GM18519 (cell line): ENCODE data around the gene VSIG4.
"Not testable (repeated sequence)": the region's sequence is repeated elsewhere in the genome, so short reads cannot be mapped to it uniquely, and the experiment has no call there.

ENCODE experiments used
- ATAC-seq: cut with Tn5 transposase; IDR thresholded peaks from one replicate; pipeline ENCODE4 v1.9.1; 2021; ENCODE audit warnings: mild to moderate bottlenecking, moderate library complexity; ENCODE audit not compliant: unreplicated experiment, low FRiP score

The VSIG4 gene

GRCh38 chrX:66039944-66040343 is at the start of gene VSIG4:
Gene VSIG4, minus strand, starts transcription at chrX:66040080. Its CDS starts 82 bp downstream, at chrX:66039998.
- no peak for ATAC-seq

GRCh38 chrX:66076801-66077200 is 36.9 kb upstream of the VSIG4 start:
- ATAC-seq: no peak

- peak; percentile 51 for ATAC-seq
Measured at GRCh38 chrX:66074920-66075879, 35.3 kb upstream of the VSIG4 start.

- ATAC-seq: no peak
Measured at GRCh38 chrX:66071126-66071525, 31.2 kb upstream of the VSIG4 start.

DNA sequence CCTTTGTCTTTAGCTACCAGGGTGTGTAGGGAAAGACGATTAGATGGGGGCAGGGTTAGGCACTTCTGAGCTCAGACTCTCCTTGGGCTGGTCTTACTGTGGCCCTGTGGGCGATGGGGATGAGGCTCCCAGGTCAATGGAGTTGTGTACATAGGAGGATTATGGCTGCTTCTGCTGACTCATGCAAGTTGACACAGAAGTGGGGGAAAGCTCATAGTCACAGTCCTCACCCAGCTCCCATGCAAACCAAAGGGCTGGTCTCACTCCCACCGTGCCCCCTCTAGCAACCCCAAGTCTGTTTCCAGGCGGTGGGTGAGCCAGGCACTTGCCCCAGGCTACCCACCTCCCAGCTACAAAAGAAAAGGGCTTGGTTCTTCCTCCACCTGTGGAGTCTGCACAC is 24.4 kb upstream of the VSIG4 start:
- no peak for ATAC-seq

DNA sequence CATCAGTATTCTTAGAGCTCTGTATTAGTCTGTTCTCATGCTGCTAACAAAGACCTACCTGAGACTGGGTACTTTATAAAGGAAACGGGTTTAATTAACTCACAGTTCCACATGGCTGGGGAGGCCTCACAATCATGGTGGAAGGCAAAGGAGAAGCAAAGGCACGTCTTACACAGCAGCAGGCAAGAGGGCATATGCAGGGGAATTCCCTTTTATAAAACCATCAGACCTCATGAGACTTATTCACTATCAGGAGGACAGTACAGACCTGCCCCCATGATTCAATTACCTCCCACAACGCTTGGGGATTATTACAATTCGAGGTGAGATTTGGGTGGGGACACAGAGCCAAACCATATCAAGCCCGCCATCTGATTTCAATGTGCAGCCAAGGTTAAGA is 17.1 kb upstream of the VSIG4 start:
- ATAC-seq: not testable (repeated sequence)

DNA sequence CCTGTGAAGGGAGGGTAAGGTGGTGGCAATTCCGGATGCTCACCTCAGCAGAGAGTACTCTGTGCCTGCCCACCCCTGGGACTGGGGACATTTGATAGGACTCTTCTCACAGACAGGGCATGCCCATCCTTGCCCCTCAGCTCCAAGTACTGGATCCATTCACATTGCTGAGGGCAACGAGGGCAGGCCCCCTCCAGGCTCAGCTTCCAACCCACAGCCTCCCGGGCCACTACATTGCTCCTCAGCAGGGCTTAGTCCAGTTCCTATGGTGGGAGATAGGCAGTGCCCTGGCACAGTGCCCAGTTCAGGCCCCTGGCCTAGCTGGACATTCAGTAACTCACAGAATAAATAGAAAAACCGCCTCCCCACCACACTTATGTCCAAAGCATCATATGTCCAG is 15.1 kb upstream of the VSIG4 start:
- no peak for ATAC-seq

DNA sequence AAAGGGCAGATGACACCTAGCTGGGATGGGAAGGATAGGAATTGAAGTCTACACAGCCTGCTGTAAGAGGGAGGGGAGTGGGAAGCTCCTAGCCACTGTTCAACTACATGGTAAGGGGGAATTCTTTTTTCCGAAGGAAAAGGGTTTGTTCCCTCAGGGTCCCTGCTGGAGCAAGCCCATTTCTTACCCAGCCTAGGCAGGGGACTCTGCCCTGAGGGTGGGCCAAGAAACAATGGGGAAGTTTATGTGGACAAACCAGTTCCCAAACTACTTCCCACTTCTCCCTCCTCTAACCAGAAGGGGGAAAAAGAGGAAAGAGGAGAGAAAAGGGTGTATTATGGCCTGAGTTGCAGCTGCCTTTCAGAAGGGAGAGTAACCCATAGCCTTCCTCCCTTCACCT is 13.5 kb upstream of the VSIG4 start:
- ATAC-seq: no peak

DNA sequence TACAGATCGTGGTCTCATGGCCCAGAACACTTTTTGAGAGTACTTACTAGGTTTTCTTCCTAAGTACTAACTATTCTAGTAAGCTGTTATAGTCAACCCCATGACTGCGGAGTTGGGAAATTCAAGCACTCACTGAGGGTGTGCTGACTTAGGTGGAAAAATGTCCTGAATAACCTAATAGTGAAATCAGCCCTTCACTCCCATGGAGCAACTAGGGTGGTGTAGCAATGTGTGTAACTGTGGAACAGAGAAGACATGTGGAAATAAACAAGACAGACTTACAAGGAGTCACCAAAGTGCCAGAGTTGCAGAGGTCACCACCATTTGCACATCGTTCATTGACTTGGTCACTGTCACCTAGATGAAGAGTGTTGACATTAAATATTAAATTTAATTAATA is 12.1 kb upstream of the VSIG4 start:
- ATAC-seq: no peak

DNA sequence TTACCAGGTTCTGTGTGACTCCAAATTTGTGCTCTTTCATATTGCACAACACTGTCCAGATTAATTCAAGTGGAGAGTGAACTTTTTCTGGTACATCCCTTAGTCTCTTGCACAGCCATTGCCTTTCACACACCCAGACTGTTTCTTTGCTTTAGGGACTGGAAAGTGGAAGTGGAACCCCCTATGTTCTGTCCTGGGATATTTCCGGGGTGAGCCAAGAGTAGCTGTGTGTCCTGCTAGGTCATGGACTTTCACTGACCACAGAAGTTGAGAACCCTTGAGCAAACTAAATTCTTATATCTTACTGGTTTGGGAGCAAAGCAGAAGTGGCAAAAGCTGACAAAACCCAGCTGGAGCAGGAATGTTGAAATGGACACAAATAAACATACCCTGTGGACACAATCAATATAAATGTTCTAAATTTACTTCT is 10.3 kb upstream of the VSIG4 start:
- ATAC-seq: no peak

DNA sequence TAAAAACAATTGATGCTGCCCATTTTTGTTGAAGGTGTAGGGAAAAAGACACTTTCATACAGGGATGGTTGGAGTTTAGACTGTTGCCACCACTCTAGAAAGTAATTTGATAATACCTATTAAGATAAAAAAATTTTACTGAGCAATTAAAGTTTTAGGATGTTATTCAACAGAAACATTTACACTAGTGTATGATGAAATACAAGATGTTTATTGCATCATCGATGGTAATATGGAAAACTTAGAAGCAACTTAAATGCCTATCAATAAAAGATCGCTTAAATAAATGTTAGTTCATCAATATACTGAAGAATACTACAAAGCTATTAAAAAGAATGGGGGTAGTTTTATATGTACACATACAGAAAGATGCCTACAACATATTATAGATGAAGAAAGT is 9.2 kb upstream of the VSIG4 start:
- no peak for ATAC-seq

DNA sequence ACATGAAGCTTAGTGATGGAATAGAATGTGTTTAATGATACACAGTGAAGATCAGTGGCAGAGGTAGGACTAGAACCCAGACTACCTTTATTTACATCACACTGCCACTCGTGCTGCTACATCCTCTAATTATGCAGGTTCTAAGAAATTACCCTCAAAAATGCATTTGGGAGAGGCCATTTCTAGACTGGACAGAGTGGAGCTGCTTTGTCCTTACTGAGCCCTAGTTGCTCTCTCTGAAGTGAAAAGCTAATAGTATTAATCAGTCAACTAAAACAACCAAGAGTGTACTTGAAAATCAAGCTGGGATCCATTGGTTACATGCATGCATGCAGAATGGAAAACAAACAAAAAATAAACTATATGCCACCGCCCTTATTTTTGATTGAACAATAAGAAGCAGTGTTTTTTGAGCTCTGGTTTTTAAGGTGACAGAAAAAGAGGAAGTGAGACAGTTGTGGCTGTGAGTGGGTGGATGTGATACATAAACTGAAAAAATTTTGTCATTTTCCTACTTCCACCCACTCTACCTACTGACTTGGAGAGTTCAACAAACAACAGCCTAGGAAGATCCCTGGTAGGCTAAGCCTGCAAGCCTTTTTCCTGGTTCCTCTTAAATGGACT is 6.8 kb upstream of the VSIG4 start:
- peak; percentile 78 for ATAC-seq

DNA sequence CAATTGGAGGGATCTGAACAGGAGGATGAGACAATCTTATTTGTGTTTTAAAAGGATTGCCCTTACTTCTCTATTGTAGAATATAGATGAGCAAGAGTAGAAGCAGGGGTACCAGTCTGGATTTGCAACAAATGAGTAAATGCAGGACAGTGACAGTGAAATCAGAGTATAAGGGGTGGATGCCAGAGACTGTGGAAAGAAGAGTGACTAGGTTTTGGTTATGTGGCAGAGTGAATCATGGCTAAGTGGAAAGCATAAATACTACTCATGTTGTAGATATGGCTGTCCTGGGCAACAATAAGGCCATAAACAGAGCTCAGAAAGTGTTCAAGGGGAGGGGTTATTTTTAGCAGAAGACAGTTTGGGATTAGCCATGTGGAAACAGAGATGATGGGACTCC is 6.0 kb upstream of the VSIG4 start:
- ATAC-seq: no peak

- ATAC-seq: no peak
Measured at GRCh38 chrX:66043584-66043983, 3.7 kb upstream of the VSIG4 start.

- no peak for ATAC-seq
Measured at GRCh38 chrX:66042307-66043077, 2.6 kb upstream of the VSIG4 start.

GRCh38 chrX:66038115-66038514 is 1.8 kb downstream of the VSIG4 start:
- no peak for ATAC-seq

DNA sequence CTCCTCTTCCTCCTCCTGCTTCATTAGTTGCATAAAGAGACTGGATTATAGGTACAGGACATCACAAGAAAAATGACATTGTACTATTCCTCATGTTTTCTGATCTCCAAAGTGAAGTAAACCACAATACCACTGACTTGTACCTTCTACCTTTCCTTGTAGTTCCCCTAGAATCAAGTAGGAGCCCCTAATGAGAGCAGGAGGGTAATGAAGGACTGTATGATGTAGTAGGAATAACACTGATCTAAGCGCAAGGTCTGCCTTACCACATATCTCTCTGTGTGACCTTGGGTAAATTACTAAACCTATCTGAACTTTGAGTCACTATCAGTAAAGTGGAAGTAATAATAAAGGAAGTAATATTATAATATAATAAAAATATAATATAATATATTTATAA is 3.6 kb downstream of the VSIG4 start:
- ATAC-seq: no peak

GRCh38 chrX:66035667-66036066 is 4.2 kb downstream of the VSIG4 start:
- ATAC-seq: no peak

GRCh38 chrX:66030505-66031317 is 9.2 kb downstream of the VSIG4 start:
- no peak for ATAC-seq

DNA sequence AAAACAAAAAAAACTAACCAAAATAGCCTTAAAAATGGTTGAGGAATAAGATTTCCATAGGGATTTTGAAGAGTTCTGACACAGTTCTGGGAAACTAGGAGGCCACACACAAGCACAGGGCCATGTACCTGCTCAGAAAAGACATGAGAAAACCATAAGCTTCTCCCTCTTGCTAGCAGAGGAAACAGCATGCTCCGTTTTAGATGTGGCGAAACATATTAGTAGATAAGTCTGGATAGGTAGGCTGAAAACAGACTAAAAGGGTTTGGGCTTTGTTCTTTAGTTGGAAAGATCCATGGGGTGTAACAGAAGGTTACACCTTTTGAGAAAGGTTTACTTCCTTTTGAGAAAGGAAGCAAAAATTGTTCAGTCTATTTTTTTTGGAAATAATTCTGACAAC is 10.9 kb downstream of the VSIG4 start:
- ATAC-seq: no peak
